Activated naive CD4-positive, alpha-beta T cell treated with anti-CD3 and anti-CD28 coated beads, Interleukin-2, amount 50 U/mL, for 16 hours (primary cell): ENCODE data around the gene ADAMTS4.

Source experiments
- DNase-seq: peaks from one replicate; pipeline ENCODE4 v3.0.0-alpha.2; 2020

Gene ADAMTS4

DNA sequence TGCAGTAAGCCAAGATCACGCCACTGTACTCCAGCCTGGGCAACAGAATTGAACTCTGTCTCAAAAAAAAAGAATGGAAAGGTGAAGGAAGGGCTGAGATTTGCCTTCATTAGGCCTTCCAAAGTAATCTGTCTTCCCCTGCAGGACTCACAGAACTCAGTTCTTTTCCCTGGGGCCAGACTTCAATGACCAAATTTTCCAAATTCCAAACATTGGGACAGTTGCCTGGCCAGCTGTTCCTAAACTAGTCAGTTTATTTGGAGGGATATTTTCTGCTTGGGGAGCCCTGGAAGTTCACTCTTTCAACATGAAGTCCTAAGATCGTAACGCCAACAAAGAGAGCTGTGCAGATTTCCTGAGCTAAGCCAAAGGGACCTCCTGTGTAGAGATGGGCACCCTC, 61.0 kb downstream of the ADAMTS4 start:
- DNase-seq, result no peak
